Neuronal stem cell (in vitro differentiated cells): ENCODE data around the gene IRF2.

ENCODE experiments used
- DNase-seq: peaks from one replicate; pipeline ENCODE4 v3.0.0-alpha.2; 2013; ENCODE audit warnings: low spot score
- H2AFZ ChIP-seq: one replicate; pipeline ENCODE4 v1.6.1; 2013; ENCODE audit warnings: mild to moderate bottlenecking, low read length, inconsistent platforms
- H2AK5ac ChIP-seq: 2 replicates; pipeline ENCODE4 v1.6.1; 2013; ENCODE audit warnings: low read depth, mild to moderate bottlenecking, inconsistent platforms, low read length, moderate library complexity, mixed read lengths
- H2BK120ac ChIP-seq: 2 replicates; pipeline ENCODE4 v1.6.1; 2013; ENCODE audit warnings: low read depth, mild to moderate bottlenecking, inconsistent platforms, low read length, moderate library complexity, mixed read lengths
- H2BK12ac ChIP-seq: one replicate; pipeline ENCODE4 v1.6.1; 2013; ENCODE audit warnings: low read length, inconsistent platforms
- H2BK15ac ChIP-seq: 2 replicates; pipeline ENCODE4 v1.6.1; 2013; ENCODE audit warnings: mild to moderate bottlenecking, low read length, inconsistent platforms, mixed read lengths
- H2BK5ac ChIP-seq: one replicate; pipeline ENCODE4 v1.6.1; 2013; ENCODE audit warnings: inconsistent platforms, mild to moderate bottlenecking, low read length, moderate library complexity
- H3K14ac ChIP-seq: one replicate; pipeline ENCODE4 v1.6.1; 2013; ENCODE audit warnings: low read length, inconsistent platforms
- H3K18ac ChIP-seq: 2 replicates; pipeline ENCODE4 v1.6.1; 2013; ENCODE audit warnings: low read length, inconsistent platforms
- H3K23ac ChIP-seq: 2 replicates; pipeline ENCODE4 v1.6.1; 2013; ENCODE audit warnings: low read depth, mild to moderate bottlenecking, mixed read lengths, low read length, inconsistent platforms; ENCODE audit not compliant: poor library complexity
- H3K27ac ChIP-seq: replicated peaks from 3 replicates; pipeline ENCODE4 v1.5.1; 2013; ENCODE audit warnings: low read length, inconsistent platforms
- H3K27me3 ChIP-seq, 3 experiments: 2 replicates each; pipeline ENCODE4 v1.6.1; 2013; ENCODE audit warnings: low read length in 3 of 3, mild to moderate bottlenecking in 2 of 3, inconsistent platforms in 1 of 3, low read depth in 1 of 3, mixed read lengths in 1 of 3, moderate library complexity in 1 of 3; ENCODE audit not compliant: control insufficient read depth in 3 of 3, insufficient read depth in 3 of 3
- H3K36me3 ChIP-seq, 2 donors: replicated peaks in 1 of 2; 2 replicates each; pipeline ENCODE4 v1.6.1; 2013; ENCODE audit warnings: low read length in 2 of 2; ENCODE audit not compliant: control insufficient read depth in 2 of 2, insufficient read depth in 2 of 2
- H3K4ac ChIP-seq: 2 replicates; pipeline ENCODE4 v1.6.1; 2013; ENCODE audit warnings: inconsistent platforms, mild to moderate bottlenecking, low read length, moderate library complexity
- H3K4me1 ChIP-seq, 2 donors: 1 replicate in 1 of 2; 2 replicates in 1 of 2; pipeline ENCODE4 v1.6.1; 2013; ENCODE audit warnings: low read length in 2 of 2, low read depth in 1 of 2; ENCODE audit not compliant: control insufficient read depth in 2 of 2, insufficient read depth in 1 of 2
- H3K4me2 ChIP-seq: one replicate; pipeline ENCODE4 v1.6.1; 2013; ENCODE audit warnings: mild to moderate bottlenecking, low read length, inconsistent platforms; ENCODE audit not compliant: insufficient read depth, poor library complexity, severe bottlenecking
- H3K4me3 ChIP-seq, 2 donors: 2 replicates each; pipeline ENCODE4 v1.5.1; 2013; ENCODE audit warnings: low read length in 2 of 2, mild to moderate bottlenecking in 2 of 2, inconsistent platforms in 1 of 2, moderate library complexity in 1 of 2
- H3K79me1 ChIP-seq: one replicate; pipeline ENCODE4 v1.6.1; 2013; ENCODE audit warnings: low read depth, mild to moderate bottlenecking, inconsistent platforms, low read length, moderate library complexity
- H3K9ac ChIP-seq: one replicate; pipeline ENCODE4 v1.6.1; 2013; ENCODE audit warnings: mild to moderate bottlenecking, low read depth, low read length, inconsistent platforms; ENCODE audit not compliant: poor library complexity
- H3K9me3 ChIP-seq, 2 donors: replicated peaks in 1 of 2; 2 replicates each; pipeline versions ENCODE3 to v1.6.1; 2013; ENCODE audit warnings: low read length in 2 of 2, mild to moderate bottlenecking in 2 of 2, inconsistent platforms in 1 of 2, low read depth in 1 of 2, mixed read lengths in 1 of 2, moderate library complexity in 1 of 2; ENCODE audit not compliant: control insufficient read depth in 2 of 2, insufficient read depth in 1 of 2
- H4K8ac ChIP-seq: one replicate; pipeline ENCODE4 v1.6.1; 2013; ENCODE audit warnings: low read depth, mild to moderate bottlenecking, inconsistent platforms, low read length, moderate library complexity
- H4K91ac ChIP-seq: one replicate; pipeline ENCODE4 v1.6.1; 2013; ENCODE audit warnings: low read length, low read depth, mild to moderate bottlenecking, inconsistent platforms; ENCODE audit not compliant: poor library complexity
- WGBS, 2 donors: extraction: QIAGEN DNeasy Blood & Tissue Kit; methylation state at CpG; one replicate each; pipeline ENCODE4 v1.1.7; 2013; ENCODE audit warnings: missing lambda C conversion rate in 2 of 2, mixed read lengths in 1 of 2; ENCODE audit not compliant: insufficient read length in 2 of 2, insufficient replicate concordance in 1 of 2; ENCODE audit errors: extremely low coverage in 2 of 2; 5-methylcytosine and 5-hydroxymethylcytosine counted together

IRF2 gene

DNA sequence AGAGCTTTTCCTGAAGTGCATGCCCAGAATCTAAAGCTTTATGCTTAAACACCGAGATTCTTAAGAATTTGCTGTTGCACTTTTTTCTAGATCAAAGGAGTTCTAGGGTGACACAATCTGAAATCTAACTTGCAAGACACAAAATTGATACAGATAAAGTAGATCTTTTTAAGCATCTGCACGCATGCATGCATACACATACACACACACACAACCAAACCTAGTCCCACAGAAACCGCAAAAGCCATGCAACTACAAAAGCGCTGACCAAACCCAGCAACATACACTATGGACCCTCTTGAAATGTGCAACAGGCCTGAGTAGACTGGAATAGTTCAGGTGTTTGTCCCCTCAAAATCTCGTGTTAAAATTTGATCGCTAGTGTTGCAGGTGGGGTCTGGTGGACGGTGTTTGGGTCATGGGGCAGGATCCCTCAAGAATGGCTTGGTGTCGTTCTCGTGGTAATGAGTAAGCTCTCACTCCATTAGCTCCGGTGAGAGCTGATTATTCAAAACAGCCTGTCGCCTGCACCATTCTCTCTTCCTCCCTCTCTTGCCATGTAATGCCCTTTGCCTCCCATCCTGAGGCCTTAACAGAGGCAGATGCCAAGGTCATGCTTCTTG is 52.7 kb downstream of the IRF2 start:
- WGBS, 2 donors, result no CpG with 5 or more reads among the region's 11 CpGs
- no peak overlapping the region for H3K18ac ChIP-seq
- H3K23ac ChIP-seq, result no peak overlapping the region
- no peak overlapping the region for H3K4ac ChIP-seq
- no peaks in the 10 kb centered on the region for H3K4me1 ChIP-seq
- H4K8ac ChIP-seq, result no peak overlapping the region
- peaks cover 2% of the 10 kb centered on the region for H3K79me1 ChIP-seq
- no peak overlapping the region for H2BK120ac ChIP-seq
- H3K4me3 ChIP-seq, result no peak overlapping the region
- peaks cover 8 to 19% of the 10 kb centered on the region in 2 donors for H3K9me3 ChIP-seq
- no peak overlapping the region for H2BK12ac ChIP-seq
- no peak overlapping the region for H2BK15ac ChIP-seq
- no peak overlapping the region for H3K27ac ChIP-seq
- H2AFZ ChIP-seq, result no peak overlapping the region
- no peak overlapping the region for H3K9ac ChIP-seq
- no peaks in the 10 kb centered on the region for H3K27me3 ChIP-seq
- peaks cover 9 to 75% of the 10 kb centered on the region in 2 donors for H3K36me3 ChIP-seq
- H4K91ac ChIP-seq, result no peak overlapping the region
- no peak overlapping the region for H2BK5ac ChIP-seq
- no peak overlapping the region for H2AK5ac ChIP-seq
- DNase-seq, result no peak
- no peak overlapping the region for H3K14ac ChIP-seq
- no peak overlapping the region for H3K4me2 ChIP-seq

DNA sequence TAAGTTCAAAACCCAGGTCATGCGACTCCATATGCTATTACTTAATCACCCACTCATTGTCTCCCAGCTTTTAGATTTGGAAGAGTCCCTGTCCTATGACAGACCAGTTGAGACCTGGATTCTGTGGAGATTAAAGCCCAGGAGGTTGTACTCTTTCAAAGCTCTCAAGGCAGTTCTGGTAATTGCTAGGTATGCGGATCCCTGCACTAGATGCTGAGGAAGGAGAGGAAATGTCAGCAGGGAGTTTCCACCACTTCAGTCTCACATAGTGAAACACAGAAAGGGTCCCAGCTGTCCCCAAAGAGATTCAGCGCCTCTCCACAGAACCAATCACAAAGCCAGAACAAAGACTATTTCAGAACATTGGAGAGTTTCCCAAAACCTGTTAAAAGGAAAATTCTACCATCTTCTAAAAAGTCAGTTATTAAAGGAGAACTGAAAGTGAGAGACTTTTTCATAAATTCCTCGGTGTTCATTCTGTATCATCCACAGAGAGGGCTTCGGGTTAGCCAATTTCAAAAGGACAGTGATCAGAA is 53.4 kb downstream of the IRF2 start:
- no peak overlapping the region for H2BK120ac ChIP-seq
- H2BK12ac ChIP-seq, result no peak overlapping the region
- no CpG with 5 or more reads among the region's 5 CpGs for WGBS, 2 donors
- no peak overlapping the region for H3K9ac ChIP-seq
- H3K4me1 ChIP-seq, result no peaks in the 10 kb centered on the region
- H3K9me3 ChIP-seq, result peaks cover 8 to 19% of the 10 kb centered on the region in 2 donors
- no peak overlapping the region for H4K8ac ChIP-seq
- no peak for DNase-seq
- no peaks in the 10 kb centered on the region for H3K27me3 ChIP-seq
- no peak overlapping the region for H2BK15ac ChIP-seq
- peaks cover 2% of the 10 kb centered on the region for H3K79me1 ChIP-seq
- no peak overlapping the region for H3K4me2 ChIP-seq
- H3K18ac ChIP-seq, result no peak overlapping the region
- H3K27ac ChIP-seq, result no peak overlapping the region
- no peak overlapping the region for H2AK5ac ChIP-seq
- no peak overlapping the region for H4K91ac ChIP-seq
- no peak overlapping the region for H3K23ac ChIP-seq
- no peak overlapping the region for H2AFZ ChIP-seq
- no peak overlapping the region for H3K4me3 ChIP-seq
- no peak overlapping the region for H2BK5ac ChIP-seq
- H3K14ac ChIP-seq, result no peak overlapping the region
- no peak overlapping the region for H3K4ac ChIP-seq
- H3K36me3 ChIP-seq, result peaks cover 8 to 73% of the 10 kb centered on the region in 2 donors

DNA sequence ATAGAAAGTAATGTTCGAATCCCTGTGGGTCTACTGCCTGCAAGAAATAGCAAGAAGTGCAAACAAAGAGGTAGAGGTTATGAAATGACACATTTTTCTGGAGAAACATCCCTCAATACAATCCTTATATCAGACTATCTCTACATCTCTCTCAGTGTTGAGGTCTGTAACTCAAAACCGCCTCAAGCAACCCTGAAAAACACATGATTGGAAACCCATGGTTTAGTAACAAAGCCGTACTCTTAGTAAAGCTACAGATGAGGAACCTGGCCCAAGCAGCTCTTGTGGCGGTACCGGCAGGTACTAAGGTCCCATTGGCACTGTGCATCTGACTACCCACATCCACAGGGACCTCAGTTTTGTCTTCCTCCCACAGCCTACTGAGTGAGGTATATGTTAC is 53.9 kb downstream of the IRF2 start:
- H3K79me1 ChIP-seq, result peaks cover 2% of the 10 kb centered on the region
- H4K91ac ChIP-seq, result no peak overlapping the region
- peaks cover 8 to 19% of the 10 kb centered on the region in 2 donors for H3K9me3 ChIP-seq
- H4K8ac ChIP-seq, result no peak overlapping the region
- H2AK5ac ChIP-seq, result no peak overlapping the region
- H3K27me3 ChIP-seq, result no peaks in the 10 kb centered on the region
- H3K14ac ChIP-seq, result no peak overlapping the region
- no peak overlapping the region for H2BK12ac ChIP-seq
- no peak for DNase-seq
- H3K4ac ChIP-seq, result no peak overlapping the region
- H3K4me3 ChIP-seq, result no peak overlapping the region
- H3K4me1 ChIP-seq, result no peaks in the 10 kb centered on the region
- H3K23ac ChIP-seq, result no peak overlapping the region
- no peak overlapping the region for H2BK5ac ChIP-seq
- H3K18ac ChIP-seq, result no peak overlapping the region
- H3K27ac ChIP-seq, result no peak overlapping the region
- H2AFZ ChIP-seq, result no peak overlapping the region
- WGBS, 2 donors, result no CpG with 5 or more reads among the region's 5 CpGs
- H3K9ac ChIP-seq, result no peak overlapping the region
- no peak overlapping the region for H2BK15ac ChIP-seq
- no peak overlapping the region for H2BK120ac ChIP-seq
- no peak overlapping the region for H3K4me2 ChIP-seq
- peaks cover 6 to 74% of the 10 kb centered on the region in 2 donors for H3K36me3 ChIP-seq

DNA sequence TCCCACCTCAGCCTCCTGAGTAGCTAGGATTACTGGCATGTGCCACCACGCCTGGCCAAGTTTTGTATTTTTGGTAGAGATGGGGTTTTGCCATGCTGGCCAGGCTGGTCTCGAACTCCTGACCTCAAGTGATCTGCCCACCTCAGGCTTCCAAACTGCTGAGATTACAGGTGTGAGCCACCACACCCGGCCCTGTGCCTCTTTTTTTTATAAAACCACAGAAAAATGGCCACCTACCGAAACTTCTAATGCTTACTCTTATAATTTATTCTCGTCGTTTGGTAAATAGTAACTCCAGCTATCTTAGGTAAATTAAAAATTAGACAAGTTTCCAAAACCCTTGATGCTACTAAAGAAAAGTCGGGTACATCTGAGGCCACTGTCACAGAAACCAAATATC is 54.4 kb downstream of the IRF2 start:
- H3K27ac ChIP-seq, result no peak overlapping the region
- H2AFZ ChIP-seq, result no peak overlapping the region
- no peak overlapping the region for H2BK12ac ChIP-seq
- WGBS, 2 donors, result no CpG with 5 or more reads among the region's 7 CpGs
- no peak overlapping the region for H3K4ac ChIP-seq
- H3K9ac ChIP-seq, result no peak overlapping the region
- no peaks in the 10 kb centered on the region for H3K27me3 ChIP-seq
- no peak overlapping the region for H2BK120ac ChIP-seq
- H3K23ac ChIP-seq, result no peak overlapping the region
- no peak overlapping the region for H3K18ac ChIP-seq
- H2AK5ac ChIP-seq, result no peak overlapping the region
- H3K4me1 ChIP-seq, result no peaks in the 10 kb centered on the region
- no peak overlapping the region for H3K4me2 ChIP-seq
- H4K91ac ChIP-seq, result no peak overlapping the region
- DNase-seq, result no peak
- no peak overlapping the region for H4K8ac ChIP-seq
- no peak overlapping the region for H2BK15ac ChIP-seq
- H3K79me1 ChIP-seq, result peaks cover 2% of the 10 kb centered on the region
- peaks cover 8 to 19% of the 10 kb centered on the region in 2 donors for H3K9me3 ChIP-seq
- H3K4me3 ChIP-seq, result no peak overlapping the region
- no peak overlapping the region for H2BK5ac ChIP-seq
- H3K14ac ChIP-seq, result no peak overlapping the region
- H3K36me3 ChIP-seq, result peaks cover 6 to 74% of the 10 kb centered on the region in 2 donors
